ENCODE measurements around the gene ARID1B. TPM values are rescaled to one million over a fixed set of nuclear protein-coding genes. Genes with fewer than 3 reads are reported as not detected.
"Not testable (repeated sequence)": the region's sequence is repeated elsewhere in the genome, so short reads cannot be mapped to it uniquely, and the experiment has no call there.

Gene ARID1B
- total RNA-seq, 1 donor from 2014 or later, result 87.4 TPM

- no peak for DNase-seq (ENCODE audit: low spot score)
Measured at GRCh38 chr6:157121897-157122296, 344.7 kb downstream of the ARID1B start.

- no peak for DNase-seq (ENCODE audit: low spot score)
Measured at GRCh38 chr6:157123234-157123633, 346.1 kb downstream of the ARID1B start.

GRCh38 chr6:157124485-157125254 lies 347.5 kb downstream of the ARID1B start:
- no peak for DNase-seq (ENCODE audit: low spot score)

- DNase-seq (ENCODE audit: low spot score), result no peak
Measured at GRCh38 chr6:157125531-157125930, 348.4 kb downstream of the ARID1B start.

GRCh38 chr6:157126183-157127098 lies 349.3 kb downstream of the ARID1B start:
- no peak for DNase-seq (ENCODE audit: low spot score)

DNA sequence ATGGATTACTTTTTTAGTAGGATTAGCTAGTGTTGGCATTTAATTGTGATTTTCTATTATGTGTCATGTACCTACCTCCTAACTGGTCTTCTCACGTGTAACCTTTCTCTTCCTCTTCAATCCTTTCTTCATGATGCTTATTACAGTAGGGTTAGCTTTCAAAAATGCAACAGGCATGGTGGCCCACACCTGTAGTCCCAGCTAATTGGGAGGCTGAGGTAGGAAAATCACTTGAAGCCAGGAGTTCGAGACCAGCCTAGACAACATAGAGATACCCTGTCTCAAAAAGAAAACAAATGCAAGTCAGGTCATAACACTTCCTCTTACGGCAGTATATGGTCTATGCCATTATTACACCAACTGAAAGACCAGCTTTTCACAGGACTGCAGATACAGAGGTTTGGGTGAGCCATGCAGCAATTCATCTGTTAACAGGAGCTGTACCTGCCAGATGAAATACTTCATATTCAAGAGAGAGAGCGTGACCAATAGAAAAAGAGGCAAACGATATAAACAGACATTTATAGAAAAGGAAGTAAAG lies 351.1 kb downstream of the ARID1B start:
- no peak for DNase-seq (ENCODE audit: low spot score)

DNA sequence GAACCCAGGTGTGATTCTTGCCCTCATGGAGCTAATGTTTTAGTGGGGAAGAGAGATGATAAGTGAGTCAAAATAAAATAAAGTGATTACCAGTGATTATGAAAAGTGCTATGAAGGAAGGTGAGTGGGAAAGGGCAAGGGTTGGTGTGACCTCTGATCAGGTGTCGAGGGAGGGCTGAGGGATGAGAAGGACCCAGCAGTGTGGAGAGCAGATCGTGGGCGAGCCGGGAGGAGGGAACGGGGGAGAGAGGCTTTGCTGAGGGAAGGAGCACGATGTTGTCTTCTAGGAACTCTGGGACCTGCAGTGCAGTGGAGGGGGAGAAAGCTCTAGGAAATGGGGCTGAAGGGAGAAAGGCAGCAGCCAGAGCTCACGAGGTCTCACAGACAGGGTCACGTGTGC lies 354.1 kb downstream of the ARID1B start:
- DNase-seq (ENCODE audit: low spot score), result no peak

GRCh38 chr6:157133856-157134255 lies 356.7 kb downstream of the ARID1B start:
- DNase-seq (ENCODE audit: low spot score), result no peak

DNA sequence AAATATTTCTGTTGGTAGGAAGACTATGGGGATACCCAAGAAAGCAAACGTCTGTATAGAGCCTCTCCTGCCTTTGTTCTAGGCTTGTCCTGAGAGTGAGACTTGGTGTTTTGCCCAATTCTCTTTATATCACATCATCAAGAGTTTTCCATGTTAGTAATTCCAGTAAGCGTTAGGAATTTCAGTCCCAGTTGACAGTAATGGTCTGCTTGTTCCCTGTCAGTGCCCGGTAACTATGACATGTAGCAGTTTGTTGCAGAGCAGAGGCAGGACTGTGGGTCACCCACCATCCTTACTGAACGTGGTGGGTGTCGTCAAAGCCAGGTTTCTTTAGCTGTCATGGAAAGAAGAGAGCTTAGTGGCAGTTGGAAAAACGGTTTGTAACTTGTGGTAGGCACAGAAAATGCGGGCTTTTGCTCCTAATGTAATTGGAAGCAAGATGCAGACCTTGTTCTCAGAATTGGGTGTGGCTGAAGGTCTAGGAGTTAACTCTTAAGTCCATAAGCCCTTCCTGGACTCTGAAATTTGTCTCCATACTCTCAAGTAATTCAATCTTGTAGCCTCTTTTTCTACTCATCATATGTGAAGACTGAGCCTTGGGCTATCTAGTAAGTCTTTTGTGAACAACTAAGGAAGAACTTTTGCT lies 357.3 kb downstream of the ARID1B start:
- DNase-seq (ENCODE audit: low spot score), result no peak

DNA sequence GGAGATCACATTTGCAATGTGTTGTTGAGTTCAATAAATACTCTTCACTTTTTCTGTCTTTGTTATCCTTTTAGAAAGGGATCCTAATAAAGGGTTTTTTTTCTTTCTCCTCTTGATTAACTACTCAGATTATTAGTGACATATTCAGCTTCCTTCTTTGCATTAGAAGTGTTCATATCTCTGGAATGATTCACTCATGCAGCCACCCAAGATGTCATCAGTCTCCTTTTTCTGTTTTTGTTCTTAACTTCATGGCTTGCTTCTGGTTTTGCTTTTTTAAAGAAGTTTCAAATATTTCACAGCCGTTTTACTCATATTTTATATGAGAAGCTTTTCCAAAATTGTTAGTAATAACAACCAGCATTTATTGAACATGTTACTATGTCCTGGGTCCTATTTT lies 358.5 kb downstream of the ARID1B start:
- no peak for DNase-seq (ENCODE audit: low spot score)

DNA sequence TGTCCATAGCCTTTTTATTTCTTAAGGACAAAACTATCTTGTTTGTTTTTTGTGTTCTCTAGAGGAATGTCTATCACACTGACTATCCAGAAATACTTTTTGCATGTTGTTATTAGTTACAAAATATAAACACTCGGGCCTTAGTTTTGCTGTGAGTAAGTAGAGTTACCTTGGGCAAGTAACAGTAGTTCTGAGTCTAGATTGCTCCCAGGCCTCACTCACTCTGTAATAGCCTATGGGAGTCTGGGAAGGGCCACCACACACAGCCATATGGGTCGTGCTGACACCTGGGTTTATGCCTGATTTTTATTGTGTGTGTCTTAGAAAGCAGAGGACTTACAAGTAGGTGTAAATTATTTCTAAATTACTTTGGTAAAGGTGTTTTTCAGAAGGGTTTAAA lies 360.3 kb downstream of the ARID1B start:
- no peak for DNase-seq (ENCODE audit: low spot score)

DNA sequence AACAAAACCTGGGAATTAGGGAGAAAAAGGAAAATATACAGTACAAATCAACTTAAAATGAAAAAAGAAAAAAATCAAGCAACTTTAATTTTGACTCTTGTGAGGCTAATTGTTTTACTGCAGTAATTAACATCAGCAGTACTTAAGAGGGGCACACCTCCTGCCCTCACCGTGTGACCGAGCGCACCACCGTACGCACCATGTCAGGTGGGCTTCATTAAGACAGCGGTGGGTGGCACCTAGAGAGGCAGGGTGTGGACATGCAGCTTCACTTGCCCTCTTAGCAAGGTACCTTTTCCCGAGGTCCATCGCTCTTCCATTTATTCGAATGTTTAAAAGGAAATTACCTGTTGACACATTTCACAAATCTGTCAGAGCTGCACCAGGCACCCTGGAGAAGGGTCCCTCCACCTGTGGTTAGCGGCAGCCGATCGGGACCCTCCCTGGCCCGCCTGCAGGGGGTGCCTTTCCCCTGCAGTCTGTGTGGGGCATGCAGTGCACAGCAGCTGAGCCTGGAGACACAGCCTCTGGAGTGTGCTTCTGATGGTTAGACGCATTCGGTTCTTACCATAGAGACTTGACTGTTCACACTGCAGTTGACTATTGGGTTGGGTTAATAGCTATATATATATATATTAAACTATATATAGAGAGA lies 362.0 kb downstream of the ARID1B start:
- DNase-seq (ENCODE audit: low spot score), result no peak

DNA sequence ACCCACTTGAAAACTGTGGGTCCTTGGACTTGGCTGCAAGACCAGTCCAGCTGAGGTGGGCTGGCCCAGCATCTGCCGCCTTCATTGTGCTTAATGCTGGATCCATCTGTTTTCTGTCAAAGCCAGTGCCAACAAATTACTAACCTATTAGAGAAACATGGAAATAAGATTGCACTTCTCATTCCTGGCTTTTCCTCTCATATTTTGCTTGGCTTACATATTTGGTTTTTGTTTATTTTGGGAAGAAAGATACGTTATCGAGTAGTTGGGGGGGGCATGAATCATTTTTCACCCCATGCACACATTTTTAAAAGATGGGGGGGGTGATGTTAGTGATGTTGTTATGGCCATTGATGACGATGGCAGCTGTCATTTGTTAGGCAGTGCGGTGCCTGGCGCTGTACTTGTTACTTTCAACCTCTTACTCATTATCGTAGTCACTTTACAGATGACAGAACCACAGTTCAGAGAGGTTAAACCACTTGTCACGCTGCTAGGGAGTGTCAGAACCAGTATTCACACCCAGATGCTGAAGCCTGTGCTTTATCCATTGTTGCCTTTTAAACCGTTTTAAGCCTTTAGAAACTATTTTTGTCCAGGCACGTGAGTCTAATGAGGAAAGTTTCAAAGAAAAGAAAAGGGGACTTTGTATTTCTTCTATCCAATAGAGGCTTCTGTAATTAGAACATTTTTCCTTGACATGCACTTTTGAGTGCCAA lies 366.2 kb downstream of the ARID1B start:
- DNase-seq (ENCODE audit: low spot score), result no peak

GRCh38 chr6:157143890-157144798 lies 367.0 kb downstream of the ARID1B start:
- no peak for DNase-seq (ENCODE audit: low spot score)

DNA sequence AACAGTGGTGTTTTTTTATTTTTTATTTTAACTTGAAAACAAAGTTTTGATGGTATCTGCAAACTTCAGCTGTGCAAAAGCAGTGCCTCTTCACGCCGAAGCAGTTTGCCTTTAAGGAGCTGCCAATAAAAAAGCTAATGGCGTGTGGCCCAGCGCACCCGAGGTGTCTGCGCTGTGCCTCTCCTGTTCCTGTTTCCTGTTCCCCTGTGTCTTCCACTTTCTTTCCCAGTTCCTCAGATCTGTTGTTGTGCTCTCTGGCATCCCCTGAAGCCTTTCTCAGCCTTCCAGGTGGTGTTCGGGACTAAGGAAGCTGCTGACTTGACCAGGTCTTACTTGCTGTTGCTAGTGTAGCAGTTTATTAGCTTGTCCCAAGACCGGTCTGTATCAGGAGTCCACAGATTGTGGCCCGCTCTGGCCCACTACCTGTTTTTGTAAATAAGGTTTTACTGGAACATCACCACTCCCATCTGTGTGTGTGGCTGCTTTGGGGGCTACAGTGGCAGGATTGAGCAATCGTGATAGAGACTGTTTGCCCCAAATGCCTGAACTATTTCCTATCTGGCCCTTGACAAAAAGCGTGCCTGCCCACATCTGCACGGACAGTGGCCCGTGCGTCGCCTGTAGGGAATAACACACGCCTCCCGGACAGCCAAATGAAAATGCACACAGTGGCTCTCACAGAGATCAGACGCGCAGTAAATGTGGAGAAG lies 367.8 kb downstream of the ARID1B start:
- DNase-seq (ENCODE audit: low spot score), result no peak

DNA sequence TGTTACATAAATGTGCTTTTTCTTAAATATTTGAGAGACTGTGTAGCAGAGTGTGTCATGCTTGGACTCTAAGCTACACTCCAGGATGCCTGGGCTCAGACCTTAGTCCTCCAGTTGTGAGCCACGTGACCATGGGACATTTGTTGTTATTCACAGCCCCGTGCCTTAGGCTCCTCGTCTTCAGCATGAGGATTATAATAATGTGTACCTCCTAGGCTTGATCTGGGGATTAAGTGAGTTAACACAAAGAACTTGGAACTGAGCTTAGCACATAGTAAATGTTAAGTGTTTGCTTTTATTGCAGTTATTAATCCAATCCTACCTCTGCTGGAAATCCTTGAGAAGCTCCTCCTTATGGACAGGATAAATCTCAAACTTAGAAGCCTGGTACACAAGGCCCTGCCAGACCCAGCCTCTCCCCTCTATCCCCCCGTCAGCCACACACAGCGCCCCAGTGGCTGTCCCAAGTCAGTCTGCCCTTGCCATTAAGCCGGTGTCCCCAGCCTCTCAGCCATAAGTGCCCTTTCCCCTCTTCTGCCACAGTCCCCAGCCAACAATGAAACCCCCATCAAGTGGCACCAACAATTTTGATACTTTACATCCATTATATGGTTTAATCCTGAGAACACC lies 368.6 kb downstream of the ARID1B start:
- DNase-seq (ENCODE audit: low spot score), result no peak

- not testable (repeated sequence) for DNase-seq (ENCODE audit: low spot score)
Measured at GRCh38 chr6:157147054-157148026, 370.2 kb downstream of the ARID1B start.

Measured in mesenteric fat pad (tissue), 1 donor.